Endothelial cell of umbilical vein (primary cell): ENCODE measurements around the gene XPO6. TPM values are rescaled to one million over a fixed set of nuclear protein-coding genes. Genes with fewer than 3 reads are reported as not detected.

Source experiments
- BruUV-seq: library from RNA; stranded (reverse); fragments of 400-500 nt; replicated peaks from 2 replicates; lab custom pipeline; 2021; lab: Mats Ljungman, UMichigan
- CTCF ChIA-PET: fragments of 300-600, 350-600 bp; sonication (Branson Sonifier 250); formaldehyde crosslinking; loops from one replicate; lab custom pipeline; 2021; ENCODE audit warnings: antibody characterized with exemption, inconsistent platforms; lab: Charles Lee
- POLR2A ChIA-PET: fragments of 300-600, 350-600 bp; sonication (Branson Sonifier 250); formaldehyde crosslinking; loops from one replicate; lab custom pipeline; 2021; ENCODE audit warnings: antibody characterized with exemption, inconsistent platforms; lab: Charles Lee
- DNase-seq: peaks from one replicate; pipeline ENCODE4 v3.0.0-alpha.2; 2011; ENCODE audit warnings: low read depth, low spot score
- FAIRE-seq: peaks from 2 replicates; lab custom pipeline; 2011; peaks lifted over from hg19 to GRCh38; lab: Jason Lieb, UNC
- H2AFZ ChIP-seq: 2 replicates; pipeline ENCODE4 v1.6.0; 2012; ENCODE audit warnings: low read depth, low read length, control low read depth, inconsistent platforms
- H3K27ac ChIP-seq: 2 replicates; pipeline ENCODE4 v1.5.1; 2011; ENCODE audit warnings: low read depth, mild to moderate bottlenecking, control low read depth, low read length, moderate library complexity; ENCODE audit not compliant: insufficient read depth
- H3K27me3 ChIP-seq, 2 experiments: 2 replicates each; pipeline versions ENCODE4 v1.6.0 to v1.6.1; 2011; ENCODE audit warnings: low read length in 2 of 2, mixed read lengths in 1 of 2; ENCODE audit not compliant: control insufficient read depth in 2 of 2, insufficient read depth in 2 of 2
- H3K36me3 ChIP-seq, 2 experiments: 2 replicates in 1 of 2; 3 replicates in 1 of 2; pipeline ENCODE4 v1.5.1; 2011; ENCODE audit warnings: low read length in 2 of 2, mild to moderate bottlenecking in 1 of 2, moderate library complexity in 1 of 2; ENCODE audit not compliant: control insufficient read depth in 2 of 2, insufficient read depth in 2 of 2; ENCODE audit errors: extremely low read depth in 1 of 2
- H3K4me1 ChIP-seq: 3 replicates; pipeline ENCODE4 v1.5.1; 2011; ENCODE audit warnings: mild to moderate bottlenecking, low read length; ENCODE audit not compliant: control insufficient read depth, insufficient read depth; ENCODE audit errors: extremely low read depth
- H3K4me2 ChIP-seq: 2 replicates; pipeline ENCODE4 v1.6.1; 2011; ENCODE audit warnings: low read length, control low read depth, mixed read lengths; ENCODE audit not compliant: insufficient read depth
- H3K4me3 ChIP-seq, 3 experiments: fragments of 200-600 bp in 1 of 3; sonication (generic), shearing (Covaris generic) in 1 of 3; replicated peaks in 1 of 3; 2 replicates each; pipeline ENCODE4 v1.5.1; 2011 to 2016; ENCODE audit warnings: control low read depth in 3 of 3, low read length in 3 of 3, mild to moderate bottlenecking in 2 of 3, inconsistent platforms in 1 of 3, low read depth in 1 of 3, moderate library complexity in 1 of 3; ENCODE audit not compliant: insufficient read depth in 1 of 3
- H3K79me2 ChIP-seq: 2 replicates; pipeline ENCODE4 v1.6.0; 2012; ENCODE audit warnings: low read length, inconsistent platforms; ENCODE audit not compliant: control insufficient read depth, insufficient read depth
- H3K9ac ChIP-seq: replicated peaks from 2 replicates; pipeline ENCODE3; 2011; ENCODE audit warnings: low read length, control low read depth; ENCODE audit not compliant: insufficient read depth; ENCODE audit errors: extremely low read depth
- H3K9me1 ChIP-seq: replicated peaks from 3 replicates; pipeline ENCODE4 v1.6.0; 2011; ENCODE audit warnings: mild to moderate bottlenecking, low read length; ENCODE audit not compliant: control insufficient read depth, insufficient read depth; ENCODE audit errors: extremely low read depth
- H3K9me3 ChIP-seq: replicated peaks from 2 replicates; pipeline ENCODE4 v1.5.1; 2012; ENCODE audit warnings: low read length, inconsistent platforms; ENCODE audit not compliant: control insufficient read depth, insufficient read depth
- H4K20me1 ChIP-seq: replicated peaks from 2 replicates; pipeline ENCODE3; 2011; ENCODE audit warnings: mild to moderate bottlenecking, low read length; ENCODE audit not compliant: control insufficient read depth, insufficient read depth; ENCODE audit errors: extremely low read depth
- EZH2 ChIP-seq: IDR thresholded peaks from 2 replicates; pipeline ENCODE4 v1.6.1; 2012; ENCODE audit warnings: borderline replicate concordance, low read depth, mild to moderate bottlenecking, moderate library complexity, low read length, inconsistent platforms; ENCODE audit not compliant: severe bottlenecking
- GATA2 ChIP-seq: IDR thresholded peaks from 2 replicates; pipeline ENCODE4 v1.7.0; 2011; ENCODE audit warnings: low read depth, mild to moderate bottlenecking, moderate library complexity, mixed read lengths, low read length; ENCODE audit not compliant: insufficient read length, insufficient read depth
- JUN ChIP-seq: IDR thresholded peaks from 2 replicates; pipeline ENCODE4 v1.6.1; 2011; ENCODE audit warnings: borderline replicate concordance, low read depth; ENCODE audit not compliant: insufficient read length, insufficient read depth
- MYC ChIP-seq: IDR thresholded peaks from one replicate; pipeline ENCODE4 v1.6.1; 2011; ENCODE audit warnings: mild to moderate bottlenecking, low read depth, low read length
- POLR2A ChIP-seq: IDR thresholded peaks from 2 replicates; pipeline ENCODE4 v1.6.1; 2012; ENCODE audit warnings: low read depth, mild to moderate bottlenecking, control low read depth, low read length
- dilution Hi-C: fragments of 300-500 bp; cut with MboI; formaldehyde crosslinking; loops from one replicate; pipeline ENCODE4 v1.15.0; 2019; ENCODE audit warnings: low sequenced_read_pairs; ENCODE audit not compliant: extremely low pct_ligation_motif_present
- intact Hi-C: fragments of 100-400 bp; cut with micrococcal nuclease; formaldehyde crosslinking; loops from one replicate; pipeline ENCODE4 v1.10.0; 2022
- polyA plus RNA-seq, 4 experiments: library from polyadenylated mRNA; depleted of rRNA in 3 of 4; stranded (reverse) in 3 of 4; unstranded in 1 of 4; fragments of >200 nt; gene quantifications; 2 replicates each; pipeline versions ENCODE4 v1.2.1 to v1.2.3, GENCODE V29; 2011 to 2012; ENCODE audit warnings: missing spikeins in 1 of 4
- total RNA-seq: library from RNA; stranded (reverse); gene quantifications from 2 replicates; pipeline ENCODE4 v1.2.3, GENCODE V29; 2021
- TF ChIP-seq, protein P1 (sequence below), 2 donors: IDR thresholded peaks; 1 replicate in 1 of 2; 2 replicates in 1 of 2; pipeline ENCODE4 v1.5.1; 2011; ENCODE audit warnings: low read length in 2 of 2, mild to moderate bottlenecking in 2 of 2, moderate library complexity in 2 of 2, control low read depth in 1 of 2, inconsistent platforms in 1 of 2, low read depth in 1 of 2; ENCODE audit not compliant: insufficient read depth in 1 of 2; ENCODE audit errors: extremely low read depth in 1 of 2
- TF ChIP-seq, protein P2 (sequence below): IDR thresholded peaks from 2 replicates; pipeline ENCODE4 v1.6.1; 2011; ENCODE audit not compliant: insufficient read depth, insufficient read length

Gene XPO6
- total and polyA plus RNA-seq, 2 donors (not counting 3 experiments of a cell fraction or from before 2014, with no cell fraction given) = 170 to 272 TPM

- BruUV-seq = no TSS peak
- peaks cover 4 to 42% of the 10 kb centered on the region in 2 experiments for H3K36me3 ChIP-seq
- TF ChIP-seq POLR2A = no peak
- TF ChIP-seq, protein P1, sequence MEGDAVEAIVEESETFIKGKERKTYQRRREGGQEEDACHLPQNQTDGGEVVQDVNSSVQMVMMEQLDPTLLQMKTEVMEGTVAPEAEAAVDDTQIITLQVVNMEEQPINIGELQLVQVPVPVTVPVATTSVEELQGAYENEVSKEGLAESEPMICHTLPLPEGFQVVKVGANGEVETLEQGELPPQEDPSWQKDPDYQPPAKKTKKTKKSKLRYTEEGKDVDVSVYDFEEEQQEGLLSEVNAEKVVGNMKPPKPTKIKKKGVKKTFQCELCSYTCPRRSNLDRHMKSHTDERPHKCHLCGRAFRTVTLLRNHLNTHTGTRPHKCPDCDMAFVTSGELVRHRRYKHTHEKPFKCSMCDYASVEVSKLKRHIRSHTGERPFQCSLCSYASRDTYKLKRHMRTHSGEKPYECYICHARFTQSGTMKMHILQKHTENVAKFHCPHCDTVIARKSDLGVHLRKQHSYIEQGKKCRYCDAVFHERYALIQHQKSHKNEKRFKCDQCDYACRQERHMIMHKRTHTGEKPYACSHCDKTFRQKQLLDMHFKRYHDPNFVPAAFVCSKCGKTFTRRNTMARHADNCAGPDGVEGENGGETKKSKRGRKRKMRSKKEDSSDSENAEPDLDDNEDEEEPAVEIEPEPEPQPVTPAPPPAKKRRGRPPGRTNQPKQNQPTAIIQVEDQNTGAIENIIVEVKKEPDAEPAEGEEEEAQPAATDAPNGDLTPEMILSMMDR (IDR thresholded peaks at IDR 0.05; ENCODE audit: extremely low read depth in 1 of 2, insufficient read depth in 1 of 2, low read depth in 1 of 2, low read length in 2 of 2) = no peak
- no peak for TF ChIP-seq GATA2
- TF ChIP-seq, protein P2, sequence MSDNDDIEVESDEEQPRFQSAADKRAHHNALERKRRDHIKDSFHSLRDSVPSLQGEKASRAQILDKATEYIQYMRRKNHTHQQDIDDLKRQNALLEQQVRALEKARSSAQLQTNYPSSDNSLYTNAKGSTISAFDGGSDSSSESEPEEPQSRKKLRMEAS = no peak
- no peak for TF ChIP-seq MYC
- TF ChIP-seq EZH2 = no peak
- TF ChIP-seq JUN = no peak
- H3K9me1 ChIP-seq = no peaks in the 10 kb centered on the region
- dilution Hi-C loops (no loop called here), intact Hi-C loops (no loop called here)
- no peaks in the 10 kb centered on the region for H3K4me1 ChIP-seq
- no peaks in the 10 kb centered on the region for H3K9me3 ChIP-seq
- no peak overlapping the region for H3K27ac ChIP-seq
- H4K20me1 ChIP-seq = no peaks in the 10 kb centered on the region
- no peak overlapping the region for H2AFZ ChIP-seq
- POLR2A ChIA-PET = no interaction called here
- H3K27me3 ChIP-seq = no peaks in the 10 kb centered on the region
- no peak for DNase-seq
- no peak overlapping the region for H3K4me3 ChIP-seq
- no peak for FAIRE-seq
- no peaks in the 10 kb centered on the region for H3K79me2 ChIP-seq
- CTCF ChIA-PET = no interaction called here
- no peak overlapping the region for H3K9ac ChIP-seq
- no peak overlapping the region for H3K4me2 ChIP-seq
These were observed 114.5 kb downstream of the XPO6 start for GRCh38 chr16:28096983-28097899.
